ENCODE data around the gene TPCN1. TPM values are rescaled to one million over a fixed set of nuclear protein-coding genes. Genes with fewer than 3 reads are reported as not detected.

TPCN1 gene
- total and polyA plus RNA-seq, 2 of the 8 experiments (the other 6 are each of a cell fraction or from before 2014, with no cell fraction given) = 14.9 to 21.4 TPM

- TF ChIP-seq CTCF (IDR thresholded peaks at IDR 0.05; ENCODE audit: control extremely low read depth in 1 of 3, insufficient read depth in 1 of 3, low read depth in 1 of 3, low read length in 3 of 3) (no peak), ZNF274 (IDR thresholded peaks at IDR 0.05; ENCODE audit: borderline replicate concordance, extremely low read depth, low read length) (no peak), CBX5 (IDR thresholded peaks at IDR 0.05; ENCODE audit: low read depth, low read length) (no peak)
Measured at GRCh38 chr12:113291586-113291985, 70.3 kb downstream of the TPCN1 start (continued).

All from H1 (cell line).